H1 (cell line): ENCODE data around the gene STK39. TPM values are rescaled to one million over a fixed set of nuclear protein-coding genes. Genes with fewer than 3 reads are reported as not detected.

Experiments used
- CHD2 ChIP-seq: IDR thresholded peaks from 2 replicates; pipeline ENCODE4 v1.6.1; 2012; ENCODE audit warnings: low read length, improper control_type of control experiment
- PHF8 ChIP-seq: fragments of 200-600 bp; sonication (generic); conservative IDR thresholded peaks from 2 replicates; pipeline ENCODE4 v1.7.1; 2012; ENCODE audit warnings: low read depth, mild to moderate bottlenecking, inconsistent platforms, low read length, moderate library complexity
- TEAD4 ChIP-seq: IDR thresholded peaks from 2 replicates; pipeline ENCODE4 v1.6.1; 2012; ENCODE audit warnings: low read depth, low read length, inconsistent platforms, mixed read lengths
- polyA plus RNA-seq, 7 experiments: library from polyadenylated mRNA; depleted of rRNA in 3 of 7; stranded (reverse) in 5 of 7; unstranded in 2 of 7; fragments of >200 nt in 5 of 7; fragments of 200-250 nt in 2 of 7; gene quantifications; 1 replicate in 5 of 7; 2 replicates in 1 of 7; 4 replicates in 1 of 7; pipeline versions ENCODE4 v1.2.1 to v1.2.3, GENCODE V29; 2011 to 2013; ENCODE audit warnings: missing spikeins in 2 of 7, mixed read lengths in 2 of 7
- total RNA-seq: library from RNA; stranded (reverse); fragmentation: NEBNext Ultra II Directional; extraction: Animal tissue kit (Norgen Biotek cat#: 25700); gene quantifications from 2 replicates; pipeline ENCODE4 v1.2.1, GENCODE V29; 2021

STK39 gene
- total and polyA plus RNA-seq, 2 of the 8 experiments (the other 6 are each of a cell fraction or from before 2014, with no cell fraction given) = 13.7 to 23.8 TPM

DNA sequence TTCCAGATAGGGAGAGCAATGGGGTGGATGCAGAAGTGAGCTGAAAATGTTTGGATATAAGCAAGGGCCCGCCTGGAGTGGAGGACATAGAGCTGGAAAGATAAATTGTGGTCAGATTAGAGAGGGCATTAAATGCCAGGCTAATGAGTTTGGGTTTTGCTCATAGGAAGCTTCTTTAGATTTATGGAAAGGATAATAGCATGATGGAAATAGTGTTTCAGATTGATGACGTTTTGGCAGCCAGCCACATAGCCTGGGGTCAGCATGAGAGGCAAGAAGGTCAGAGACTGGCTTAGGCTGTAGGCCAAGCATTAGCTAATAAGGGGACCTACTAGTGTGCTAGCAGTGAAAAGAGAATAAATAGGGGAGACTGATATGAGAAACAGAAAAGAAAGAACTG lies 321.6 kb downstream of the STK39 start (continued):
- TF ChIP-seq PHF8 (no peak), CHD2 (no peak), TEAD4 (no peak)
- TF ChIP-seq, all 59 proteins: peak for 0
